PC-3 (cell line): ENCODE measurements around the gene NRXN2. TPM values are rescaled to one million over a fixed set of nuclear protein-coding genes. Genes with fewer than 3 reads are reported as not detected.

ENCODE experiments used
- ATAC-seq: fragments of 200-7000 bp; cut with Tn5 transposase; 2 replicates; pipeline ENCODE4 v1.9.1; 2020; ENCODE audit warnings: mild to moderate bottlenecking, moderate library complexity
- BruUV-seq: library from RNA; stranded (reverse); fragments of 400-500 nt; replicated peaks from 2 replicates; lab custom pipeline; 2021; lab: Mats Ljungman, UMichigan
- CTCF ChIA-PET: fragments of 300-600 bp; sonication (Branson Sonifier 250); formaldehyde crosslinking; loops from one replicate; lab custom pipeline; 2022; ENCODE audit warnings: antibody characterized with exemption; lab: Charles Lee
- POLR2A ChIA-PET: fragments of 300-600 bp; sonication (Branson Sonifier 250); formaldehyde crosslinking; loops from one replicate; lab custom pipeline; 2022; ENCODE audit warnings: antibody characterized with exemption; ENCODE audit not compliant: unreplicated experiment; lab: Charles Lee
- DNase-seq: peaks from one replicate; pipeline ENCODE4 v3.0.0-alpha.2; 2015
- H2AFZ ChIP-seq: fragments of 300-600 bp; sonication (generic); 2 replicates; pipeline ENCODE4 v1.6.0; 2016; ENCODE audit warnings: antibody characterized with exemption, low read length
- H3F3A ChIP-seq: fragments of 300-600 bp; sonication (generic); one replicate; pipeline ENCODE4 v1.6.0; 2017; ENCODE audit warnings: antibody characterized with exemption, low read length, control low read depth, mild to moderate bottlenecking; ENCODE audit not compliant: unreplicated experiment
- H3K27ac ChIP-seq: fragments of 300-600 bp; sonication (generic); 2 replicates; pipeline ENCODE4 v1.5.1; 2016; ENCODE audit warnings: mild to moderate bottlenecking, low read length
- H3K27me3 ChIP-seq: fragments of 300-600 bp; sonication (generic); 2 replicates; pipeline ENCODE4 v1.6.1; 2016; ENCODE audit warnings: low read length, mixed read lengths
- H3K36me3 ChIP-seq: fragments of 300-600 bp; sonication (generic); 2 replicates; pipeline ENCODE4 v1.6.1; 2016; ENCODE audit warnings: low read depth, mixed run types, low read length, mixed read lengths
- H3K4me1 ChIP-seq: fragments of 300-600 bp; sonication (generic); 2 replicates; pipeline ENCODE4 v1.5.1; 2016; ENCODE audit warnings: low read length; ENCODE audit not compliant: insufficient read depth
- H3K4me2 ChIP-seq: fragments of 300-600 bp; sonication (generic); 2 replicates; pipeline ENCODE4 v1.6.0; 2016; ENCODE audit warnings: low read length
- H3K4me3 ChIP-seq: fragments of 300-600 bp; sonication (generic); 2 replicates; pipeline ENCODE4 v1.5.1; 2016; ENCODE audit warnings: mild to moderate bottlenecking, low read length, mixed read lengths
- H3K79me2 ChIP-seq: fragments of 300-600 bp; sonication (generic); 2 replicates; pipeline ENCODE4 v1.6.1; 2017; ENCODE audit warnings: low read length, mixed read lengths
- H3K9ac ChIP-seq: fragments of 300-600 bp; sonication (generic); 2 replicates; pipeline ENCODE4 v1.6.0; 2016; ENCODE audit warnings: mild to moderate bottlenecking, low read length
- H3K9me2 ChIP-seq: fragments of 300-600 bp; sonication (generic); replicated peaks from 2 replicates; pipeline ENCODE4 v1.6.1; 2016; ENCODE audit warnings: mixed run types, low read length, mixed read lengths
- H3K9me3 ChIP-seq: fragments of 300-600 bp; sonication (generic); 2 replicates; pipeline ENCODE4 v1.6.1; 2016; ENCODE audit warnings: low read length, mixed read lengths
- H4K20me1 ChIP-seq: fragments of 300-600 bp; sonication (generic); 2 replicates; pipeline ENCODE4 v1.6.1; 2016; ENCODE audit warnings: low read length, mixed read lengths
- CTCF ChIP-seq: fragments of 300-600 bp; sonication (generic); conservative IDR thresholded peaks from 2 replicates; pipeline ENCODE4 v1.5.1; 2017; ENCODE audit warnings: antibody characterized with exemption, low read depth, mild to moderate bottlenecking, low read length
- EZH2 ChIP-seq: fragments of 300-600 bp; sonication (generic); IDR thresholded peaks from one replicate; pipeline ENCODE4 v1.6.1; 2017; ENCODE audit warnings: antibody characterized with exemption, mild to moderate bottlenecking, low read length; ENCODE audit not compliant: unreplicated experiment
- EZH2phosphoT487 ChIP-seq: fragments of 300-600 bp; sonication (generic); IDR thresholded peaks from 2 replicates; pipeline ENCODE4 v1.6.1; 2018; ENCODE audit warnings: mild to moderate bottlenecking, antibody characterized with exemption, low read length, borderline replicate concordance
- intact Hi-C: fragments of 100-400 bp; cut with micrococcal nuclease; formaldehyde crosslinking; loops from 2 replicates; pipeline ENCODE4 v1.9.0; 2023
- total RNA-seq: library from RNA; depleted of rRNA; stranded (reverse); fragments of >200 nt; gene quantifications from 2 replicates; pipeline ENCODE4 v1.2.3, GENCODE V29; 2014

Gene NRXN2
- total RNA-seq, 1 experiment from 2014 or later: not detected

DNA sequence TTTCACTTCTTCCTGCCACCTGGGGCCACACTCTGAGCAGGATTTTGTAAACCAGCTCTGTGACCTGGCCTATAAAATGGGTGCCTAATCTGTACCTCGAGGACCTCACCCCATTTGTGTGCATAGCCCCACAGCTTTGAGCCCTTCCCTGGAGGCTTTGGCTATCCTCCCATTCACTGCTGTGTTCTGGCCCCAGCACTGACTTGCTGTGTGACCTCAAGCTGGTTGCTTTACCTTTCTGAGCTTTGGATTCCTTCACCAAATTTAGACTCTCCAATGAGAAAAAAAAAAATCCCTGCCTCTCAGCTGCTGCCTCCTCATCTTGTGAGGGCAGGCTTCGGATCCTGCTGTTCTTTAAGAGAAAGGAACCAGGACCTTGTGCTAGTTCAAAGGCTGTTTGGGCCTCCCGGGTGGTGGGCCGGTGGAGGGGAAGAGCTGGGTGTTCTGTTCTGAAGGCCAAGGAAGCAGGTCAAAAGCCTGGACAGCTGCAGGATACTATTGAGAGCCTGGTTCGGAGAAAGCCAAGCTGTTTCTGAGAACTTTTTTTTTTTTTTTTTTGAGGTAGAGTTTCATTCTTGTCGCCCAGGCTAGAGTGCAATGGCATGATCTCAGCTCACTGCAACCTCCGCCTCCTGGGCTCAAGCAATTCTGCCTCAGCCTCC is 37.9 kb upstream of the NRXN2 start:
- ATAC-seq (0 out of 2 replicates have a peak, but pooled peaks have one; percentile 3), DNase-seq (no peak)
- no TSS peak for BruUV-seq
- H3K4me2 ChIP-seq: no peak overlapping the region
- peaks cover 28% of the 10 kb centered on the region for H4K20me1 ChIP-seq
- H3K9me2 ChIP-seq: no peaks in the 10 kb centered on the region
- H3K9me3 ChIP-seq: no peaks in the 10 kb centered on the region
- H3F3A ChIP-seq: peaks cover 35% of the 10 kb centered on the region
- intact Hi-C loops: no loop called here
- H3K4me1 ChIP-seq: no peaks in the 10 kb centered on the region
- no peak overlapping the region for H2AFZ ChIP-seq
- H3K4me3 ChIP-seq: no peak overlapping the region
- no peaks in the 10 kb centered on the region for H3K27me3 ChIP-seq
- no peak overlapping the region for H3K27ac ChIP-seq
- CTCF ChIA-PET: no interaction called here
- no peaks in the 10 kb centered on the region for H3K79me2 ChIP-seq
- peaks cover 32% of the 10 kb centered on the region for H3K36me3 ChIP-seq
- POLR2A ChIA-PET: interaction anchor here (0.7 kb wide), 1 partner anchor 18 kb away, joined by 5 read pairs; no protein-coding TSS in a partner anchor
- H3K9ac ChIP-seq: no peak overlapping the region
- TF ChIP-seq EZH2 (no peak), CTCF (no peak), EZH2phosphoT487 (no peak)

- H3F3A ChIP-seq: peaks cover 32% of the 10 kb centered on the region
- H3K79me2 ChIP-seq: no peaks in the 10 kb centered on the region
- peaks cover 26% of the 10 kb centered on the region for H3K36me3 ChIP-seq
- no peaks in the 10 kb centered on the region for H3K4me1 ChIP-seq
- H3K4me3 ChIP-seq: no peak within 1 kb of the TSS
- intact Hi-C loops: no loop called here
- H3K9ac ChIP-seq: no peak within 1 kb of the TSS
- ChIA-PET POLR2A (interaction anchor here (0.7 kb wide), 1 partner anchor 19 kb away, joined by 5 read pairs; no protein-coding TSS in a partner anchor), CTCF (interaction anchor here (0.5 kb wide), 1 partner anchor 25 kb away, joined by 11 read pairs; no protein-coding TSS in a partner anchor)
- ATAC-seq (peak; percentile 18), DNase-seq (peak; percentile 27)
- no TSS peak for BruUV-seq
- TF ChIP-seq CTCF (no peak), EZH2 (no peak), EZH2phosphoT487 (no peak)
- H3K9me3 ChIP-seq: no peaks in the 10 kb centered on the region
- no peaks in the 10 kb centered on the region for H3K9me2 ChIP-seq
- H3K27me3 ChIP-seq: no peaks in the 10 kb centered on the region
- peaks cover 24% of the 10 kb centered on the region for H4K20me1 ChIP-seq
- H3K4me2 ChIP-seq: no peak within 1 kb of the TSS
- no peak within 1 kb of the TSS for H3K27ac ChIP-seq
- H2AFZ ChIP-seq: no peak within 1 kb of the TSS
These were observed 37.0 kb upstream of the NRXN2 start, which contains the start of gene PYGM for GRCh38 chr11:64759722-64760719. TSS of gene PYGM (minus strand) at chr11:64759974. CDS start at chr11:64759898, 76 bp downstream.
